Measurements from ENCODE around the gene CLEC2L.

- TF ChIP-seq POLR2AphosphoS5 (IDR thresholded peaks at IDR 0.05; ENCODE audit: low read depth, low read length) = no peak
- no peak for TF ChIP-seq SPI1 (IDR thresholded peaks at IDR 0.05; ENCODE audit: low read depth, low read length)
- TF ChIP-seq POLR2A (IDR thresholded peaks at IDR 0.05; ENCODE audit: low read depth, low read length) = no peak
- TF ChIP-seq TAF1 (IDR thresholded peaks at IDR 0.05; ENCODE audit: low read depth, low read length) = no peak
- TF ChIP-seq POU2F2 (IDR thresholded peaks at IDR 0.05; ENCODE audit: low read depth, low read length) = no peak
Observed at GRCh38 chr7:139515266-139515665, 8.2 kb upstream of the CLEC2L start.
